ENCODE measurements around the gene FMO3.

FMO3 gene

GRCh38 chr1:171090604-171091003 is at the start of gene FMO3:
TSS of gene FMO3 (plus strand) at chr1:171090905. CDS start at chr1:171092659, 1,754 bp downstream.
- DNase-seq = no peak

GRCh38 chr1:171048014-171048413 is 42.7 kb upstream of the FMO3 start:
- no peak for DNase-seq

GRCh38 chr1:171052977-171053376 is 37.7 kb upstream of the FMO3 start:
- DNase-seq = no peak

GRCh38 chr1:171055966-171056643 is 34.6 kb upstream of the FMO3 start:
- DNase-seq = no peak

- DNase-seq = no peak
These were observed 29.1 kb upstream of the FMO3 start for GRCh38 chr1:171061425-171062143.

GRCh38 chr1:171062902-171063301 is 27.8 kb upstream of the FMO3 start:
- no peak for DNase-seq

- no peak for DNase-seq
These were observed 15.7 kb upstream of the FMO3 start for GRCh38 chr1:171075041-171075440.

- no peak for DNase-seq
These were observed 9.4 kb upstream of the FMO3 start for GRCh38 chr1:171081314-171081753.

GRCh38 chr1:171081763-171082201 is 8.9 kb upstream of the FMO3 start:
- no peak for DNase-seq

GRCh38 chr1:171082606-171083005 is 8.1 kb upstream of the FMO3 start:
- no peak for DNase-seq

- no peak for DNase-seq
These were observed 7.5 kb upstream of the FMO3 start for GRCh38 chr1:171083222-171083621.

- DNase-seq = no peak
These were observed 6.6 kb upstream of the FMO3 start for GRCh38 chr1:171084091-171084490.

- no peak for DNase-seq
These were observed 5.8 kb upstream of the FMO3 start for GRCh38 chr1:171084870-171085269.

GRCh38 chr1:171087896-171088295 is 2.8 kb upstream of the FMO3 start:
- no peak for DNase-seq

GRCh38 chr1:171103862-171104261 is 13.2 kb downstream of the FMO3 start:
- DNase-seq = no peak

- no peak for DNase-seq
These were observed 16.7 kb downstream of the FMO3 start for GRCh38 chr1:171107262-171107940.

- no peak for DNase-seq
These were observed 17.3 kb downstream of the FMO3 start for GRCh38 chr1:171107969-171108368.

GRCh38 chr1:171109966-171110365 is 19.3 kb downstream of the FMO3 start:
- DNase-seq = no peak

- DNase-seq = no peak
These were observed 20.1 kb downstream of the FMO3 start for GRCh38 chr1:171110621-171111326.

GRCh38 chr1:171112119-171112518 is 21.4 kb downstream of the FMO3 start:
- no peak for DNase-seq

- DNase-seq = no peak
These were observed 22.7 kb downstream of the FMO3 start for GRCh38 chr1:171113382-171113781.

GRCh38 chr1:171115280-171115897 is 24.7 kb downstream of the FMO3 start:
- no peak for DNase-seq

- no peak for DNase-seq
These were observed 26.0 kb downstream of the FMO3 start for GRCh38 chr1:171116676-171117075.

All from activated CD4-positive, alpha-beta T cell treated with anti-CD3 and anti-CD28 coated beads, Interleukin-2, amount 50 U/mL, for 48 hours (primary cell).